NT2/D1 (cell line): ENCODE data around the gene CCDC102B.

Experiments used
- SUZ12 ChIP-seq: IDR thresholded peaks from 2 replicates; pipeline ENCODE4 v1.6.1; 2011; ENCODE audit not compliant: insufficient read length, insufficient read depth; ENCODE audit errors: extremely low read depth
- ZNF274 ChIP-seq: IDR thresholded peaks from 2 replicates; pipeline ENCODE4 v1.6.1; 2011; ENCODE audit warnings: mild to moderate bottlenecking, low read depth, low read length

DNA sequence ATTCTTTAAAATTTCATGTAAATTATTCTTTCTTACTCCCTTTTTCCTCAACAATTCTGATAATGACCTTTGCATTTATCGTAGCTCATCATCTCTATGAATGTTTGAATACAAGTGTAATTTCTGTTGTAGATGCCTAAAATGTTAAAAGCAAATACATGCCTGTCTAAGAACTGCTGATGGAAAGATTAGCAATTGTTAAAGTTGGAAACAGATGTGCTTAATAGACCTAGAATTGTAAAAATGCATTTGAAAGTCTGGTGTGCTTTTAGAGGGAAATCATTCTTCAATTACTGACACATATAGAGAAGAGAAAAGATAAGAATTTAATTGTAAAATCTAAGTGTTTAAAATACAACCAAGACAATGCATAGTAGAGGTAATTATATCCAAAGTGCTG lies 50.4 kb downstream of the CCDC102B start:
- TF ChIP-seq SUZ12 (no peak), ZNF274 (no peak)
